SHP77 (cell line): ENCODE measurements around the gene KCNK5.

Source experiments
- DNase-seq, 2 experiments: peaks; one replicate each; lab custom pipeline; 2025; lab: John Stamatoyannopoulos, UW

The KCNK5 gene

GRCh38 chr6:39240155-39240757 is 11.0 kb upstream of the KCNK5 start:
- DNase-seq, result no peak

- no peak for DNase-seq
Measured at GRCh38 chr6:39239527-39240154, 10.4 kb upstream of the KCNK5 start.

- DNase-seq, result no peak
Measured at GRCh38 chr6:39236742-39237141, 7.5 kb upstream of the KCNK5 start.

- DNase-seq, result no peak
Measured at GRCh38 chr6:39233333-39233732, 4.1 kb upstream of the KCNK5 start.

- no peak for DNase-seq
Measured at GRCh38 chr6:39231521-39232243, 2.4 kb upstream of the KCNK5 start.

- no peak for DNase-seq
Measured at GRCh38 chr6:39230654-39231035, 1.4 kb upstream of the KCNK5 start.

GRCh38 chr6:39228111-39228971 is 934 bp downstream of the KCNK5 start:
- DNase-seq, result no peak

GRCh38 chr6:39227476-39227875 is 1.8 kb downstream of the KCNK5 start:
- DNase-seq, result no peak

GRCh38 chr6:39226639-39227329 is 2.5 kb downstream of the KCNK5 start:
- no peak for DNase-seq

GRCh38 chr6:39225946-39226437 is 3.3 kb downstream of the KCNK5 start:
- DNase-seq, result no peak

- DNase-seq, result no peak
Measured at GRCh38 chr6:39225543-39225942, 3.7 kb downstream of the KCNK5 start.

GRCh38 chr6:39224523-39225182 is 4.6 kb downstream of the KCNK5 start:
- DNase-seq, result no peak

GRCh38 chr6:39224011-39224410 is 5.3 kb downstream of the KCNK5 start:
- no peak for DNase-seq

- DNase-seq, result no peak
Measured at GRCh38 chr6:39223555-39223954, 5.7 kb downstream of the KCNK5 start.

- no peak for DNase-seq
Measured at GRCh38 chr6:39223061-39223460, 6.2 kb downstream of the KCNK5 start.

GRCh38 chr6:39221779-39222641 is 7.3 kb downstream of the KCNK5 start:
- no peak for DNase-seq

- no peak for DNase-seq
Measured at GRCh38 chr6:39221115-39221514, 8.2 kb downstream of the KCNK5 start.

GRCh38 chr6:39218868-39219567 is 10.3 kb downstream of the KCNK5 start:
- DNase-seq, result no peak

GRCh38 chr6:39217177-39217864 is 12.0 kb downstream of the KCNK5 start:
- no peak for DNase-seq
